Astrocyte (in vitro differentiated cells and primary cell): ENCODE results near the gene CACNA1C. TPM values are rescaled to one million over a fixed set of nuclear protein-coding genes. Genes with fewer than 3 reads are reported as not detected.

Source experiments
- DNase-seq: peaks from one replicate; pipeline ENCODE4 v3.0.0-alpha.2; 2010; ENCODE audit warnings: low read depth
- FAIRE-seq: peaks from 2 replicates; lab custom pipeline; 2011; peaks lifted over from hg19 to GRCh38; lab: Jason Lieb, UNC
- H2AFZ ChIP-seq: 2 replicates; pipeline ENCODE4 v1.6.0; 2012; ENCODE audit warnings: low read depth, low read length, inconsistent platforms
- H3K27ac ChIP-seq: 2 replicates; pipeline ENCODE4 v1.5.1; 2011; ENCODE audit warnings: low read depth, low read length, inconsistent platforms
- H3K27me3 ChIP-seq: 2 replicates; pipeline ENCODE4 v1.6.0; 2011; ENCODE audit warnings: low read length, inconsistent platforms; ENCODE audit not compliant: insufficient read depth
- H3K36me3 ChIP-seq: 2 replicates; pipeline ENCODE4 v1.5.1; 2011; ENCODE audit warnings: low read length, inconsistent platforms; ENCODE audit not compliant: insufficient read depth
- H3K4me1 ChIP-seq: 2 replicates; pipeline ENCODE4 v1.5.1; 2011; ENCODE audit warnings: low read length, inconsistent platforms; ENCODE audit not compliant: insufficient read depth
- H3K4me2 ChIP-seq: 2 replicates; pipeline ENCODE4 v1.6.0; 2012; ENCODE audit warnings: low read length, inconsistent platforms
- H3K4me3 ChIP-seq: 2 replicates; pipeline ENCODE4 v1.5.1; 2011; ENCODE audit warnings: low read depth, mild to moderate bottlenecking, low read length, inconsistent platforms; ENCODE audit not compliant: insufficient read depth
- H3K79me2 ChIP-seq: 2 replicates; pipeline ENCODE4 v1.6.0; 2012; ENCODE audit warnings: mild to moderate bottlenecking, low read length, inconsistent platforms; ENCODE audit not compliant: insufficient read depth
- H3K9ac ChIP-seq: 2 replicates; pipeline ENCODE4 v1.6.0; 2012; ENCODE audit warnings: mild to moderate bottlenecking, low read length, inconsistent platforms
- H3K9me3 ChIP-seq: 2 replicates; pipeline ENCODE4 v1.5.1; 2012; ENCODE audit warnings: low read depth, mild to moderate bottlenecking, low read length, inconsistent platforms; ENCODE audit not compliant: insufficient read depth
- H4K20me1 ChIP-seq: 2 replicates; pipeline ENCODE4 v1.6.0; 2012; ENCODE audit warnings: low read length, inconsistent platforms; ENCODE audit not compliant: insufficient read depth
- H3K27ac Mint-ChIP-seq: one replicate; pipeline ENCODE4 v1.8.0; 2021; ENCODE audit warnings: mild to moderate bottlenecking, mixed read lengths; ENCODE audit not compliant: unreplicated experiment
- H3K27me3 Mint-ChIP-seq: one replicate; pipeline ENCODE4 v1.8.0; 2021; ENCODE audit warnings: low read depth, mixed read lengths; ENCODE audit not compliant: unreplicated experiment
- H3K36me3 Mint-ChIP-seq: one replicate; pipeline ENCODE4 v1.8.0; 2021; ENCODE audit warnings: low read depth, mixed read lengths; ENCODE audit not compliant: unreplicated experiment
- H3K4me1 Mint-ChIP-seq: one replicate; pipeline ENCODE4 v1.8.0; 2021; ENCODE audit warnings: low read depth, mixed read lengths; ENCODE audit not compliant: unreplicated experiment
- H3K4me3 Mint-ChIP-seq: one replicate; pipeline ENCODE4 v1.8.0; 2021; ENCODE audit warnings: mild to moderate bottlenecking, moderate library complexity, mixed read lengths; ENCODE audit not compliant: unreplicated experiment
- H3K9me3 Mint-ChIP-seq: one replicate; pipeline ENCODE4 v1.8.0; 2021; ENCODE audit warnings: mild to moderate bottlenecking, mixed read lengths; ENCODE audit not compliant: unreplicated experiment
- CTCF ChIP-seq: IDR thresholded peaks from 2 replicates; pipeline ENCODE4 v1.5.1; 2011; ENCODE audit warnings: low read depth, mild to moderate bottlenecking, inconsistent platforms, low read length, moderate library complexity; ENCODE audit not compliant: insufficient read depth
- EZH2 ChIP-seq: IDR thresholded peaks from 2 replicates; pipeline ENCODE4 v1.6.1; 2012; ENCODE audit warnings: mild to moderate bottlenecking, low read length, inconsistent platforms; ENCODE audit not compliant: insufficient read depth
- total RNA-seq: library from RNA; stranded (reverse); gene quantifications from 2 replicates; pipeline ENCODE4 v1.2.1, GENCODE V29; 2021

Gene CACNA1C
- total RNA-seq, 1 donor from 2014 or later: 2.1 TPM

GRCh38 chr12:2125651-2126522 lies 73.1 kb downstream of the CACNA1C start:
- peaks cover 35% of the 10 kb centered on the region for H3K27me3 Mint-ChIP-seq
- no peaks in the 10 kb centered on the region for H3K9me3 ChIP-seq
- H3K9me3 Mint-ChIP-seq: peaks cover 6% of the 10 kb centered on the region
- H3K27ac ChIP-seq: no peak overlapping the region
- H4K20me1 ChIP-seq: no peaks in the 10 kb centered on the region
- no peak for FAIRE-seq
- H3K4me1 ChIP-seq: no peaks in the 10 kb centered on the region
- no peak for TF ChIP-seq CTCF
- no peak for TF ChIP-seq EZH2
- no peak overlapping the region for H3K27ac Mint-ChIP-seq
- H3K36me3 Mint-ChIP-seq: peaks cover 7% of the 10 kb centered on the region
- no peak overlapping the region for H3K9ac ChIP-seq
- no peak overlapping the region for H3K4me3 Mint-ChIP-seq
- DNase-seq: no peak
- H3K36me3 ChIP-seq: no peaks in the 10 kb centered on the region
- no peaks in the 10 kb centered on the region for H3K79me2 ChIP-seq
- no peak overlapping the region for H3K4me2 ChIP-seq
- no peak overlapping the region for H2AFZ ChIP-seq
- H3K27me3 ChIP-seq: peaks cover 3% of the 10 kb centered on the region
- no peak overlapping the region for H3K4me3 ChIP-seq
- no peaks in the 10 kb centered on the region for H3K4me1 Mint-ChIP-seq

- Histone ChIP-seq H3K36me3 (no peaks in the 10 kb centered on the region), H2AFZ (no peak overlapping the region), H3K27ac (no peak overlapping the region), H3K4me2 (no peak overlapping the region), H4K20me1 (no peaks in the 10 kb centered on the region), H3K4me3 (no peak overlapping the region), H3K9me3 (no peaks in the 10 kb centered on the region), H3K9ac (no peak overlapping the region), H3K4me1 (no peaks in the 10 kb centered on the region), H3K27me3 (peaks cover 3% of the 10 kb centered on the region), H3K79me2 (no peaks in the 10 kb centered on the region)
- no peak for DNase-seq
- Mint-ChIP-seq H3K4me1 (no peaks in the 10 kb centered on the region), H3K9me3 (peaks cover 6% of the 10 kb centered on the region), H3K27me3 (peaks cover 35% of the 10 kb centered on the region), H3K27ac (no peak overlapping the region), H3K36me3 (peaks cover 6% of the 10 kb centered on the region), H3K4me3 (no peak overlapping the region)
- FAIRE-seq: no peak
- TF ChIP-seq EZH2: no peak
- TF ChIP-seq CTCF: no peak
Measured at GRCh38 chr12:2126676-2127406, 74.1 kb downstream of the CACNA1C start.
